ENCODE data around the gene NFU1. TPM values are rescaled to one million over a fixed set of nuclear protein-coding genes. Genes with fewer than 3 reads are reported as not detected.

The NFU1 gene
- total and polyA plus RNA-seq, 9 of the 15 experiments (the other 6 are each of a cell fraction or from before 2014, with no cell fraction given), result 33.3 to 61.8 (median 53.7) TPM

DNA sequence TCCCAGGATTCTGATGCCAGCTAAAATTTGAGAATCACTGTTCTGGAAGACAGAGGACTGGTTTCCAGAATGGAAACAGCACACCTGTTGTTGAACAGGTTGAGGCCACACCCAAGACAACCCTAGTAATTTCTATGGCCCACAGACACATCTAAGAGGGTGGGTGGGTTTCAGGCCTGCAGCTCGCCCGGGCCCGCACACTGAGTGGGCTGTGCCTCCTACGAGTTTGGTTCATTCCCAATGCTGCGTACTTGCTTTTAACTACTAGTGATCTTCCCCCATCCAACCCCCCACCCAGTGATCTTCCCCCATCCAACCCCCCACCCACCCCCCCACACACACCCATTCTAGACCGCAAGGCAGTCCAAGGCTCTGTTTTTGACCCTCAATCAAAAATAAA is 1.3 kb upstream of the NFU1 start (continued):
- TF ChIP-seq, protein P1, sequence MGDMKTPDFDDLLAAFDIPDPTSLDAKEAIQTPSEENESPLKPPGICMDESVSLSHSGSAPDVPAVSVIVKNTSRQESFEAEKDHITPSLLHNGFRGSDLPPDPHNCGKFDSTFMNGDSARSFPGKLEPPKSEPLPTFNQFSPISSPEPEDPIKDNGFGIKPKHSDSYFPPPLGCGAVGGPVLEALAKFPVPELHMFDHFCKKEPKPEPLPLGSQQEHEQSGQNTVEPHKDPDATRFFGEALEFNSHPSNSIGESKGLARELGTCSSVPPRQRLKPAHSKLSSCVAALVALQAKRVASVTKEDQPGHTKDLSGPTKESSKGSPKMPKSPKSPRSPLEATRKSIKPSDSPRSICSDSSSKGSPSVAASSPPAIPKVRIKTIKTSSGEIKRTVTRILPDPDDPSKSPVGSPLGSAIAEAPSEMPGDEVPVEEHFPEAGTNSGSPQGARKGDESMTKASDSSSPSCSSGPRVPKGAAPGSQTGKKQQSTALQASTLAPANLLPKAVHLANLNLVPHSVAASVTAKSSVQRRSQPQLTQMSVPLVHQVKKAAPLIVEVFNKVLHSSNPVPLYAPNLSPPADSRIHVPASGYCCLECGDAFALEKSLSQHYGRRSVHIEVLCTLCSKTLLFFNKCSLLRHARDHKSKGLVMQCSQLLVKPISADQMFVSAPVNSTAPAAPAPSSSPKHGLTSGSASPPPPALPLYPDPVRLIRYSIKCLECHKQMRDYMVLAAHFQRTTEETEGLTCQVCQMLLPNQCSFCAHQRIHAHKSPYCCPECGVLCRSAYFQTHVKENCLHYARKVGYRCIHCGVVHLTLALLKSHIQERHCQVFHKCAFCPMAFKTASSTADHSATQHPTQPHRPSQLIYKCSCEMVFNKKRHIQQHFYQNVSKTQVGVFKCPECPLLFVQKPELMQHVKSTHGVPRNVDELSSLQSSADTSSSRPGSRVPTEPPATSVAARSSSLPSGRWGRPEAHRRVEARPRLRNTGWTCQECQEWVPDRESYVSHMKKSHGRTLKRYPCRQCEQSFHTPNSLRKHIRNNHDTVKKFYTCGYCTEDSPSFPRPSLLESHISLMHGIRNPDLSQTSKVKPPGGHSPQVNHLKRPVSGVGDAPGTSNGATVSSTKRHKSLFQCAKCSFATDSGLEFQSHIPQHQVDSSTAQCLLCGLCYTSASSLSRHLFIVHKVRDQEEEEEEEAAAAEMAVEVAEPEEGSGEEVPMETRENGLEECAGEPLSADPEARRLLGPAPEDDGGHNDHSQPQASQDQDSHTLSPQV (IDR thresholded peaks at IDR 0.05), result no peak
- no peak for TF ChIP-seq FOXJ2 (tag; IDR thresholded peaks at IDR 0.05)
- no peak for TF ChIP-seq ZNF197 (CRISPR knock-in tag; IDR thresholded peaks at IDR 0.05; ENCODE audit: low read depth)
- TF ChIP-seq RHOXF2B (CRISPR knock-in tag; conservative IDR thresholded peaks at IDR 0.05), result no peak

DNA sequence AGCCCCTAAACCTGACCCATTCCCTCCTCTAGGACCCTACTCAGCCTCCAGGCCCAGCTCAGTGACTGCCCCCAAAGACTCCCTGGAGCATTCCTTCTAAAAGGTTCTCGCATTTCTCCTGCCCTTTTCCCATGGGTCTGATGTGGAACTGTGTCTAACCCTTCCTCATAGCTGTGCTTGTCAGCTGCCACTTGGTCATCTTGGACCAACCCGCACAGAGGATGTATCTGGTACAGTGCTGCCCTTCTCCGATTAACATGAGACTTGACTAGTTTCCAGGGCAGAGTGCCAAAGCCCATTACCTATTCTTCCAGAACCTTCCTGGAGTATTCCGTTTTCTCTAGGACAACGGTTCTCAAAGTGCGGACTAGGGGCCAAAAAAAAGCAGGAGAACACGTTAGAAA is 518 bp upstream of the NFU1 start:
- Histone ChIP-seq H3K4me3 (peak overlapping the region; percentile 75), H3K9me3 (replicated peaks; ENCODE audit: control insufficient read depth, insufficient read depth, low read depth, low read length) (no peaks in the 10 kb centered on the region; the same call in none of the 2 replicates), H3K4me2 (ENCODE audit: insufficient read depth, low read length) (peak overlapping the region; percentile 89), H2AFZ (ENCODE audit: low read depth, low read length) (peak overlapping the region; percentile 100), H3K79me2 (ENCODE audit: control insufficient read depth, insufficient read depth, low read length) (peaks cover 24% of the 10 kb centered on the region), H3K27me3 (ENCODE audit: control insufficient read depth in 2 of 2, insufficient read depth in 2 of 2, low read length in 2 of 2) (no peaks in the 10 kb centered on the region), H3K4me1 (replicated peaks in 1 of 2; ENCODE audit: control insufficient read depth in 2 of 2, insufficient read depth in 2 of 2, low read length in 2 of 2) (peaks cover 15 to 16% of the 10 kb centered on the region in 2 experiments; a peak in 4 of 5 replicates), H3K27ac (ENCODE audit: extremely low read depth, low read depth, low read length) (peak overlapping the region; percentile 96), H3K9ac (ENCODE audit: insufficient read depth in 1 of 2, low read depth in 2 of 2, low read length in 2 of 2) (peak overlapping the region; percentile 79 to 97), H4K20me1 (replicated peaks; ENCODE audit: control insufficient read depth, insufficient read depth, low read length) (no peaks in the 10 kb centered on the region), H3K36me3 (ENCODE audit: control insufficient read depth, insufficient read depth, low read length) (no peaks in the 10 kb centered on the region), H3K9me1 (ENCODE audit: control insufficient read depth, insufficient read depth, low read length) (no peaks in the 10 kb centered on the region)
- POLR2A ChIA-PET, result interaction anchor here (0.5 to 3.0 kb wide), 19 partner anchors 8 to 541 kb away, joined by 3 to 14 read pairs (median 4); partner anchors contain the start of genes GFPT1 and MXD1
- TSS peak; percentile 97 for BruUV-seq (replicated peaks)
- FAIRE-seq, result no peak
- CTCF ChIA-PET (ENCODE audit: low intra/inter-chr PET ratio), result no interaction called here
- intact Hi-C loops (cut with micrococcal nuclease) (loop anchor here (2.0 kb wide), 3 partner anchors 51 to 127 kb away; partner anchors contain the start of gene GFPT1), in situ Hi-C loops (cut with MboI) (no loop called here)
- no peak for ATAC-seq
- no peak for DNase-seq (ENCODE audit: extremely low read depth in 1 of 4, low spot score in 3 of 4)
- WGBS (ENCODE audit: insufficient coverage, low coverage, missing lambda C conversion rate), result 72% methylated on average over 7 of the region's 7 CpGs
- TF ChIP-seq, protein P2, sequence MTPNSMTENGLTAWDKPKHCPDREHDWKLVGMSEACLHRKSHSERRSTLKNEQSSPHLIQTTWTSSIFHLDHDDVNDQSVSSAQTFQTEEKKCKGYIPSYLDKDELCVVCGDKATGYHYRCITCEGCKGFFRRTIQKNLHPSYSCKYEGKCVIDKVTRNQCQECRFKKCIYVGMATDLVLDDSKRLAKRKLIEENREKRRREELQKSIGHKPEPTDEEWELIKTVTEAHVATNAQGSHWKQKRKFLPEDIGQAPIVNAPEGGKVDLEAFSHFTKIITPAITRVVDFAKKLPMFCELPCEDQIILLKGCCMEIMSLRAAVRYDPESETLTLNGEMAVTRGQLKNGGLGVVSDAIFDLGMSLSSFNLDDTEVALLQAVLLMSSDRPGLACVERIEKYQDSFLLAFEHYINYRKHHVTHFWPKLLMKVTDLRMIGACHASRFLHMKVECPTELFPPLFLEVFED (CRISPR knock-in tag; conservative IDR thresholded peaks at IDR 0.05), result 0 out of 2 replicates have a peak, but pooled peaks have one; percentile 8
- TF ChIP-seq, protein P3, sequence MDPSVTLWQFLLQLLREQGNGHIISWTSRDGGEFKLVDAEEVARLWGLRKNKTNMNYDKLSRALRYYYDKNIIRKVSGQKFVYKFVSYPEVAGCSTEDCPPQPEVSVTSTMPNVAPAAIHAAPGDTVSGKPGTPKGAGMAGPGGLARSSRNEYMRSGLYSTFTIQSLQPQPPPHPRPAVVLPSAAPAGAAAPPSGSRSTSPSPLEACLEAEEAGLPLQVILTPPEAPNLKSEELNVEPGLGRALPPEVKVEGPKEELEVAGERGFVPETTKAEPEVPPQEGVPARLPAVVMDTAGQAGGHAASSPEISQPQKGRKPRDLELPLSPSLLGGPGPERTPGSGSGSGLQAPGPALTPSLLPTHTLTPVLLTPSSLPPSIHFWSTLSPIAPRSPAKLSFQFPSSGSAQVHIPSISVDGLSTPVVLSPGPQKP (CRISPR knock-in tag; IDR thresholded peaks at IDR 0.05), result no peak
- TF ChIP-seq, protein P4, sequence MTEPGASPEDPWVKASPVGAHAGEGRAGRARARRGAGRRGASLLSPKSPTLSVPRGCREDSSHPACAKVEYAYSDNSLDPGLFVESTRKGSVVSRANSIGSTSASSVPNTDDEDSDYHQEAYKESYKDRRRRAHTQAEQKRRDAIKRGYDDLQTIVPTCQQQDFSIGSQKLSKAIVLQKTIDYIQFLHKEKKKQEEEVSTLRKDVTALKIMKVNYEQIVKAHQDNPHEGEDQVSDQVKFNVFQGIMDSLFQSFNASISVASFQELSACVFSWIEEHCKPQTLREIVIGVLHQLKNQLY (CRISPR knock-in tag; conservative IDR thresholded peaks at IDR 0.05), result no peak
- TF ChIP-seq RBM34 (IDR thresholded peaks at IDR 0.05; ENCODE audit: borderline replicate concordance, insufficient read depth, low read length) (no peak), NR2C2 (CRISPR knock-in tag; IDR thresholded peaks at IDR 0.05) (no peak), NR2C2 (tag; IDR thresholded peaks at IDR 0.05) (0 out of 2 replicates have a peak, but pooled peaks have one; percentile 26), MBD2 (IDR thresholded peaks at IDR 0.05; ENCODE audit: borderline replicate concordance, low read depth) (no peak)
- TF ChIP-seq, protein P5, sequence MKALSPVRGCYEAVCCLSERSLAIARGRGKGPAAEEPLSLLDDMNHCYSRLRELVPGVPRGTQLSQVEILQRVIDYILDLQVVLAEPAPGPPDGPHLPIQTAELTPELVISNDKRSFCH (CRISPR knock-in tag; IDR thresholded peaks at IDR 0.05), result no peak
- TF ChIP-seq, protein P5 (tag; IDR thresholded peaks at IDR 0.05), result no peak

Data from K562 (cell line).